GM21717 (cell line): ENCODE data around the gene DLD.
"Not testable (repeated sequence)": the region's sequence is repeated elsewhere in the genome, so short reads cannot be mapped to it uniquely, and the experiment has no call there.

Experiments used
- ATAC-seq: cut with Tn5 transposase; IDR thresholded peaks from one replicate; pipeline ENCODE4 v1.9.1; 2021; ENCODE audit warnings: mild to moderate bottlenecking, moderate library complexity; ENCODE audit not compliant: unreplicated experiment

DLD gene

GRCh38 chr7:107914831-107915230 lies 23.8 kb downstream of the DLD start:
- no peak for ATAC-seq

DNA sequence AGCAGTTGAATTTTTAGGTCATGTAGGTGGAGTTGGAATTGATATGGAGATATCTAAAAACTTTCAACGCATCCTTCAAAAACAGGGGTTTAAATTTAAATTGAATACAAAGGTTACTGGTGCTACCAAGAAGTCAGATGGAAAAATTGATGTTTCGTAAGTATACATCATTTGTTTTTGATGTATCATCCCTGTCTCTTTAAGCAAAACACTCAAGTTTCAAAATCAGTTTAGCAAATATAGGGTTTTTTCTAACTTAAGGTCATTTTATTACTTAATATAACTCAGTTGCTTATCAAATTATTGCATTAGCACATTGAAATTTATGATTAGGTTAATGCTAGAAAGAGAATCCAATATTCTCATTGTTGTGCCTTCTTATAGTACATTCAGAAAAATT lies 24.6 kb downstream of the DLD start:
- ATAC-seq = no peak

GRCh38 chr7:107917763-107918651 lies 27.0 kb downstream of the DLD start:
- peak; percentile 83 for ATAC-seq

GRCh38 chr7:107918948-107919347 lies 28.0 kb downstream of the DLD start:
- no peak for ATAC-seq

GRCh38 chr7:107920048-107920772 lies 29.2 kb downstream of the DLD start:
- ATAC-seq = no peak

GRCh38 chr7:107921826-107922225 lies 30.8 kb downstream of the DLD start:
- not testable (repeated sequence) for ATAC-seq

DNA sequence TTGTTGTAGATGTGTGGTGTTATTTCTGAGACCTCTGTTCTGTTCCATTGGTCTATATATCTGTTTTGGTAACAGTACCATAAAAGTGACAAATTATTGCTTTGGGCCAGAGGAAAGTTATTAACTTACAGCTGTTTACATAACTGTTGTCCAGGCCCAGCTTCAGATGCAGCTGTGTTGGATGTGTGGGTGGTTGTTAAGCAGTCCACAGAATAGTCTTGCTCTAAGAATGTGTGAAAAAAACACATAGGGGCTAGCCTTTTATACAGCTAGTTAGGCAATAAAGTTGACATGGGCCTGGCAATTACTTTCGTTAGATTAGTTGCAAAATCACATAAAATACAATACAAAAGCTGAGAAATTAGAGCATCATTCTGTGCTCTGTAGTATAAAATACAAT lies 31.9 kb downstream of the DLD start:
- ATAC-seq = no peak

GRCh38 chr7:107924841-107925504 lies 34.0 kb downstream of the DLD start:
- ATAC-seq = peak; percentile 95

GRCh38 chr7:107926481-107926880 lies 35.5 kb downstream of the DLD start:
- no peak for ATAC-seq

DNA sequence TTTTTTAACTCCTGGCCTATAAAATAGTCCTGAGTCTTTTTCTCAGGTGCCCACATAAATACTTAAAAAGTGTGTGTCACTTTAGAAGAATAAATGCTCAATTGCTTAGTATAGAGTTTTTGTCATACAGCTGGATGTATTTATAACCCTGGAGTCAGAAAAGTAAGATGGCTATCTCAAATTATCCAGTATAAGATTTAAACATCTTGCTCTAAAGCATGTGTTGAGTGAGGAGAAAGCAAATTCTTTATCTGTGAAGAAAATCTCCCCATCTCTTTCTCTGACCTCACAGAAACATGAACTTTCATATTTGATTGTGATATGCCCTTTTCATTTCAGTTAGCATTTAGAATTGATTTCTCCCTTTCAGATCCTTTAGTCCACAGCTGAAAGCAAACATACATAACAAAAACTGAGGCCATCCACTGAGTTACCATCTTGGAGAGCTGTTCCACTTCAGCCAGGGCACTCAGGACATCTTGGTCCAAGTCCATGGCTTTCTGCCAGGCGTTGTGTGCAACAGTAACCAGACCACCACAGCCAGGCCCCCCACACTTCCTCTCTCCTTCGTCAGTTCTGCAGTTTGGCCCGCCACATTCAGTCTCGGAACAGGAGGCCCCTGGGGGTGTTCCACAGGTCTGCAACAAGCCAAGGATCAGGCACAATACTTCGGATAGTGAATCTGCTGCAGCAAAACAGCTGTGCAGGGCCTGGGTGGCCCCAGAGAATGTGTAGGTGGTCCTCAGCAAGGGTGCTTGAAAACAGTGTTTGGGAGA lies 40.9 kb downstream of the DLD start:
- no peak for ATAC-seq

GRCh38 chr7:107932805-107933204 lies 41.8 kb downstream of the DLD start:
- ATAC-seq = no peak

DNA sequence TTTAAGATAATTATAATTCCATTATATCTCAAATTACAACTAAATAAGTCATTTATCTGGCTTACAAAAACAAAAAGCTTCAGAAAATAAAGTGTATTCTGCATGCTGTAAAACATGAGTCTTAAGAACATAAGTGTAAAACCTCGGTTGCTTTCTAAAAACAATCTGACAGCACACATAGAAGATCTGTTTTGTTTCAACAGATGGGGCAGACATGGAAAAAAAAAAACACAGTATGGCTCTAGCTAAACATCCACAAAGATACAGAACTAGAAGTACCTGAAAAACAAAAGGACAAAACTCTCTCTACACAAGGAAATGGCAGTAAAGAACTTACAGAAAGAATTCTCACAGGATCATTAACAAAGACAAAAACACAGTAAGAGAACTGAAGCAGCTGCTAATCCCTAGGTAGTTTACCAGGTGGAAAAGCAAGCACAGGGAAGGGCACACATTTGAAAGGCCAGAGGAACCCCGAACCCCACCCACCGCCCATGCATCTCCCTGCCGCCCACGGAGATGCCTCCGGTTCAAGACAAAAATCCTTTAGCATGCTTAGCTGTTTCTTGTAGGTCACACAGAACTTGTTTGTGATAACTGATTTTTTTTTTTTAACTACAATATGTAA lies 42.5 kb downstream of the DLD start:
- no peak for ATAC-seq

GRCh38 chr7:107934991-107935770 lies 44.2 kb downstream of the DLD start:
- no peak for ATAC-seq

- no peak for ATAC-seq
Observed at GRCh38 chr7:107936312-107936711, 45.3 kb downstream of the DLD start.

GRCh38 chr7:107937531-107937930 lies 46.5 kb downstream of the DLD start:
- ATAC-seq = no peak

- ATAC-seq = no peak
Observed at GRCh38 chr7:107938456-107939250, 47.7 kb downstream of the DLD start.

DNA sequence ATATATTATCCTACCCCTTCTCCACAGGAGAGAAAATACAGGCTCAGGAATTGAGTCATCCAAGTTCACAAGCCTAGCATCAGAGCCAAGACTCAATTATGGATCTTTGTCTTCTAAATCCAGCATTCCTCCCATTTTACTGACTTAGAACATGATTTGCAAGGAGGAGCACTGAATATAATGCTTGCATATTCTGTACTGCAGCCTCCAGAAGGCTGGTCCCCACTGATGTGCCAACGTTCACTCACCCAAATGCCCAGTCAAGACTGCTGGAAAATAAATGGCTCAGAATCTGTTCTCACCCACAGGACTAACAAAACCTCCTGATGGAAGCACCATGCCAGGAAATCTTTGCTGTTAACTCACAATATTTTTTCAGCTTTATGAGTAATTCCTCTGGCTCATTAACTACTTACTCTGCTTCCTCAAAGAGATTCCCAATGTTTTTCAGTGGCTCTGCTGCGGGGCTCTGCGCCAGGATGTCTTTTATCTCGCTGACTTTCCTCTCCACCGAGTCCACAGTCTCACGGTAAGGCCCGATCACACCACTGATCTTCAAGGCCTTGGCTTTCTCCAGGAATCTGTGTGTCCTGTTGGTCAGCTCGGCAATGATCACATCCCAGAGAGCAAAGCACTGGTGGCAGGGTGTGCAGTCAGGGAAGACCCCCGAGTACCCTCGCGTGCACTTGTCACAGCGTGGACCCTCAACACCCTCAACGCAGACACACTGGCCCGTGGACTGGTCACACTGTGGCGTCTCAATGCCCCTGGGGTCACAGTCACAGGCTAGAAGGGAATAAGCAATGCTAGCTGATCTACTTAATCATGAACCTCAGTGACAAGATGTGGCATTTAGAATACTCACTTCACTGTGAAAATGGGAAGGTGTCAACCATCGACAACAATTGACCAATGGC lies 48.8 kb downstream of the DLD start:
- no peak for ATAC-seq

DNA sequence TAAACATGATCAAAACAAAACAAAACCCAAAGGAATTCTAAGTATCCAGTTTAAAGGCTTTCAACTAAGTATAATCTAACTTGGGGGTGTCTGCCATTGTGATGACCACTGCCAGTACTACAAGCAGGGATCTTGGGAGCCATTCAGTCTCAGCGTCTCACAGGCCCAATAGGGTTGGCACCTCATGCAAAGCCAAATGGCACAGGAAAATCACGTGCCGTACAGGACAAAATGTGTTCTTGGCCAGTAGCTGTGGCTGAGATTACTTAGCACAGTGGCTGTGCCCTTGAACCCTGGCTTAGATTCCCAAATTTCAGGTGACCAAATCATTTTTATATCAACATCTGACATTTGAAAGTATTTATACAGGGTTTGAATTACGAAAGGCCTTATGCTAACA lies 50.0 kb downstream of the DLD start:
- ATAC-seq = no peak
